IMR-90 (cell line): ENCODE results near the gene TRAP1. TPM values are rescaled to one million over a fixed set of nuclear protein-coding genes. Genes with fewer than 3 reads are reported as not detected.

ENCODE experiments used
- ATAC-seq: fragments of 200-7000 bp; cut with Tn5 transposase; 2 replicates; pipeline ENCODE4 v1.9.1; 2020; ENCODE audit warnings: low read depth, mild to moderate bottlenecking, moderate library complexity
- BruUV-seq: library from RNA; stranded (reverse); fragments of 400-500 nt; replicated peaks from 2 replicates; lab custom pipeline; 2021; lab: Mats Ljungman, UMichigan
- CTCF ChIA-PET: fragments of 300-600 bp; formaldehyde crosslinking; extraction: SDS; loops from one replicate; lab custom pipeline; 2021; ENCODE audit warnings: antibody characterized with exemption; lab: Yijun Ruan, JAX
- POLR2A ChIA-PET: fragments of 300-600 bp; sonication (Branson Sonifier 250); formaldehyde crosslinking; loops from one replicate; lab custom pipeline; 2022; ENCODE audit warnings: antibody characterized with exemption; ENCODE audit not compliant: unreplicated experiment; lab: Charles Lee
- DNase-seq: peaks from one replicate; pipeline ENCODE4 v3.0.0; 2013
- H2AFZ ChIP-seq: replicated peaks from 2 replicates; pipeline ENCODE3; 2013; ENCODE audit warnings: low read length, mild to moderate bottlenecking; ENCODE audit not compliant: poor library complexity
- H2AK5ac ChIP-seq: 2 replicates; pipeline ENCODE4 v1.6.1; 2013; ENCODE audit warnings: low read depth, low read length, inconsistent platforms
- H2AK9ac ChIP-seq: replicated peaks from 2 replicates; pipeline ENCODE3; 2013; ENCODE audit warnings: mild to moderate bottlenecking, low read depth, low read length, moderate library complexity; ENCODE audit not compliant: poor library complexity
- H2BK120ac ChIP-seq: 2 replicates; pipeline ENCODE4 v1.6.1; 2013; ENCODE audit warnings: low read depth, low read length, inconsistent platforms
- H2BK15ac ChIP-seq: 3 replicates; pipeline ENCODE4 v1.6.1; 2013; ENCODE audit warnings: low read depth, low read length, inconsistent platforms
- H2BK20ac ChIP-seq: 2 replicates; pipeline ENCODE4 v1.6.1; 2013; ENCODE audit warnings: low read depth, mild to moderate bottlenecking, inconsistent platforms, low read length, moderate library complexity
- H2BK5ac ChIP-seq: 2 replicates; pipeline ENCODE4 v1.6.1; 2013; ENCODE audit warnings: mild to moderate bottlenecking, low read depth, low read length, inconsistent platforms; ENCODE audit not compliant: poor library complexity, severe bottlenecking
- H3K14ac ChIP-seq: replicated peaks from 2 replicates; pipeline ENCODE4 v1.6.1; 2013; ENCODE audit warnings: low read depth, low read length, inconsistent platforms
- H3K18ac ChIP-seq: 2 replicates; pipeline ENCODE4 v1.6.1; 2013; ENCODE audit warnings: low read depth, low read length, control low read depth
- H3K23ac ChIP-seq: 2 replicates; pipeline ENCODE4 v1.6.1; 2013; ENCODE audit warnings: low read depth, low read length, inconsistent platforms
- H3K27ac ChIP-seq: 2 replicates; pipeline ENCODE4 v1.5.1; 2013; ENCODE audit warnings: mild to moderate bottlenecking, control low read depth, low read length; ENCODE audit not compliant: insufficient read depth
- H3K27me3 ChIP-seq: 2 replicates; pipeline ENCODE4 v1.6.1; 2013; ENCODE audit warnings: low read length; ENCODE audit not compliant: control insufficient read depth, insufficient read depth
- H3K36me3 ChIP-seq: 2 replicates; pipeline ENCODE4 v1.6.1; 2013; ENCODE audit warnings: low read length, mixed read lengths; ENCODE audit not compliant: control insufficient read depth, insufficient read depth
- H3K4ac ChIP-seq: 2 replicates; pipeline ENCODE4 v1.6.1; 2013; ENCODE audit warnings: low read depth, low read length, inconsistent platforms
- H3K4me1 ChIP-seq: 2 replicates; pipeline ENCODE4 v1.6.1; 2013; ENCODE audit warnings: low read length, mixed read lengths; ENCODE audit not compliant: control insufficient read depth, insufficient read depth
- H3K4me2 ChIP-seq: 2 replicates; pipeline ENCODE4 v1.6.1; 2013; ENCODE audit warnings: low read depth, mild to moderate bottlenecking, control low read depth, low read length, moderate library complexity
- H3K4me3 ChIP-seq: 2 replicates; pipeline ENCODE4 v1.5.1; 2013; ENCODE audit warnings: low read depth, mild to moderate bottlenecking, control low read depth, low read length, moderate library complexity; ENCODE audit not compliant: insufficient read depth
- H3K56ac ChIP-seq: 2 replicates; pipeline ENCODE4 v1.6.1; 2013; ENCODE audit warnings: low read length, inconsistent platforms; ENCODE audit not compliant: insufficient read depth; ENCODE audit errors: extremely low read depth
- H3K79me1 ChIP-seq, 2 experiments: 2 replicates each; pipeline ENCODE4 v1.6.1; 2013; ENCODE audit warnings: low read length in 2 of 2, inconsistent platforms in 1 of 2, low read depth in 1 of 2
- H3K9ac ChIP-seq: 2 replicates; pipeline ENCODE4 v1.6.1; 2013; ENCODE audit warnings: low read depth, low read length, control low read depth
- H3K9me1 ChIP-seq: 2 replicates; pipeline ENCODE4 v1.6.1; 2013; ENCODE audit warnings: low read length, inconsistent platforms; ENCODE audit not compliant: insufficient read depth
- H3K9me3 ChIP-seq: 2 replicates; pipeline ENCODE4 v1.6.1; 2013; ENCODE audit warnings: low read length; ENCODE audit not compliant: control insufficient read depth, insufficient read depth
- H4K20me1 ChIP-seq: 2 replicates; pipeline ENCODE4 v1.6.1; 2013; ENCODE audit warnings: low read length, inconsistent platforms; ENCODE audit not compliant: insufficient read depth
- H4K5ac ChIP-seq: 2 replicates; pipeline ENCODE4 v1.6.1; 2013; ENCODE audit warnings: mild to moderate bottlenecking, low read depth, low read length, control low read depth
- H4K8ac ChIP-seq, 2 experiments: 2 replicates each; pipeline ENCODE4 v1.6.1; 2013; ENCODE audit warnings: low read depth in 2 of 2, low read length in 2 of 2, control low read depth in 1 of 2, inconsistent platforms in 1 of 2
- H4K91ac ChIP-seq: 2 replicates; pipeline ENCODE4 v1.6.1; 2013; ENCODE audit warnings: low read depth, low read length, inconsistent platforms; ENCODE audit not compliant: insufficient read depth
- CEBPB ChIP-seq: IDR thresholded peaks from 2 replicates; pipeline ENCODE4 v1.6.1; 2012; ENCODE audit warnings: low read depth, low read length, improper control_type of control experiment
- CHD1 ChIP-seq: IDR thresholded peaks from 2 replicates; pipeline ENCODE4 v1.6.1; 2012; ENCODE audit warnings: low read depth, low read length, improper control_type of control experiment
- ELK1 ChIP-seq: fragments of 150-350 bp; IDR thresholded peaks from 2 replicates; pipeline ENCODE4 v1.6.1; 2016; ENCODE audit warnings: low read depth, mild to moderate bottlenecking, low read length, moderate library complexity, borderline replicate concordance
- MAFK ChIP-seq: IDR thresholded peaks from 2 replicates; pipeline ENCODE4 v1.6.1; 2012; ENCODE audit warnings: low read depth, low read length, improper control_type of control experiment
- MAZ ChIP-seq: IDR thresholded peaks from 2 replicates; pipeline ENCODE4 v1.6.1; 2012; ENCODE audit warnings: low read depth, mild to moderate bottlenecking, low read length, improper control_type of control experiment, moderate library complexity, borderline replicate concordance
- NFE2L2 ChIP-seq: fragments of 150-350 bp; IDR thresholded peaks from 2 replicates; pipeline ENCODE4 v1.6.1; 2016; ENCODE audit warnings: low read depth, mild to moderate bottlenecking, low read length
- RCOR1 ChIP-seq: IDR thresholded peaks from 2 replicates; pipeline ENCODE4 v1.6.1; 2012; ENCODE audit warnings: mild to moderate bottlenecking, low read length, improper control_type of control experiment; ENCODE audit not compliant: insufficient replicate concordance
- RFX5 ChIP-seq: IDR thresholded peaks from 2 replicates; pipeline ENCODE4 v1.8.0; 2012; ENCODE audit warnings: low read depth, mild to moderate bottlenecking, low read length, moderate library complexity
- SMC3 ChIP-seq: fragments of 150-350 bp; IDR thresholded peaks from 2 replicates; pipeline ENCODE4 v1.6.1; 2016; ENCODE audit warnings: low read depth, mild to moderate bottlenecking, antibody characterized with exemption, low read length, moderate library complexity
- WGBS, 2 experiments: methylation state at CpG; one replicate each; pipeline versions ENCODE4 v1.1.5 to v1.1.7; 2013; ENCODE audit warnings: missing lambda C conversion rate in 2 of 2; ENCODE audit not compliant: insufficient read length in 1 of 2; ENCODE audit errors: extremely low coverage in 2 of 2; 5-methylcytosine and 5-hydroxymethylcytosine counted together
- dilution Hi-C: fragments of 300-500 bp; cut with HindIII; formaldehyde crosslinking; loops from one replicate; pipeline ENCODE4 v1.14.3; 2018; ENCODE audit warnings: low sequenced_read_pairs; ENCODE audit not compliant: unreplicated experiment
- in situ Hi-C: fragments of 300-500 bp; cut with MboI; formaldehyde crosslinking; loops from 3 replicates; pipeline ENCODE4 v1.14.3; 2019; ENCODE audit warnings: low sequenced_read_pairs, inconsistent platforms, mixed read lengths
- intact Hi-C: fragments of 100-400 bp; cut with micrococcal nuclease; formaldehyde crosslinking; loops from 2 replicates; pipeline ENCODE4 v1.10.0; 2022
- polyA plus RNA-seq, 3 experiments: library from polyadenylated mRNA; depleted of rRNA; stranded (reverse); fragments of >200 nt; gene quantifications; 2 replicates each; pipeline ENCODE4 v1.2.3, GENCODE V29; 2012; ENCODE audit warnings: low replicate concordance in 1 of 3
- total RNA-seq: library from RNA; depleted of rRNA; stranded (reverse); fragments of >200 nt; gene quantifications from 2 replicates; pipeline ENCODE4 v1.2.3, GENCODE V29; 2012

The TRAP1 gene
- total and polyA plus RNA-seq, 2 of the 4 experiments (the other 2 are of a cell fraction): 139 to 145 TPM

DNA sequence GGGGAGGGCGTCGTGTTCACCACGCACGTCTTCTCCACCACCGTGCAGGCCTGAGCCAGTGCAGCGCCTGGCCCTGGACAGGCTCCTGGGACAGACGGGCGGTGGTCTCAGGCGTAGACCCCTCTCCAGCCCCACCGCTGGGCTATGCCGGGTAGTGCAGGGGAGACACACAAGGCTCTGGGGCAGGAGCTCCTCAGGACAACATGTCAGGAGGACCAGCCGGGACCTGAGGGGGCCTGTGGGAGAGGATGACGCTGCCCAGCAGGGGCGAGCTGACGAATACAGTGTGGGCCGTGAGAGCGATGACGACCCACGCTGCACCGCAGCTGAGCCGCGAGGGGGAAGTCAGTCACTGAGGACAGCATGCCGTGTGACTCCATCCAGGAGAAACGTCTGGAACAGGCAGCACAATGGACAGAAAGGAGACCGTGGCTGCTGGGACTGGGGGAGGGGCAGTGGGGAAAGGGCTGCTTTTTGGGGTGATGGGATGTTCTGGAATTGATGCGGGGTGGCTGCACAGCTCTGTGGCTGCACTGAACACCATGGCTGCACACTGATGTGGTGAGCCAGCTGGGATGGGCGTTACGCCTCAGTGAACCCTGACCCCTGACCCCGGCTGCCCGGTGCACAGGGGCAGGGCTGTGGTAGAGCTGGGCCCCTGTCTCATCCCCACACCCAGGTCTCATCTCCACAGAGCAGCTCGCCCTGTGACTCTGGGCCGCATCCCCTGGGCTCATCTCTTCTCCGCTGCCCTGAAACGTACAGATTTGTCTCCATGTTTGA, 42.6 kb downstream of the TRAP1 start:
- in situ Hi-C loops: no loop called here
- H3K18ac ChIP-seq: no peak overlapping the region
- no peak overlapping the region for H4K5ac ChIP-seq
- no peak overlapping the region for H2BK120ac ChIP-seq
- H2BK5ac ChIP-seq: no peak overlapping the region
- no peak overlapping the region for H2BK20ac ChIP-seq
- H4K20me1 ChIP-seq: no peaks in the 10 kb centered on the region
- no peak overlapping the region for H2AFZ ChIP-seq
- 0 out of 4 replicates have a peak, but pooled peaks cover 0 to 3% of the 10 kb centered on the region in 2 experiments for H3K79me1 ChIP-seq
- no peak overlapping the region for H3K14ac ChIP-seq
- no peak for TF ChIP-seq CEBPB
- no peak for TF ChIP-seq SMC3
- TF ChIP-seq NFE2L2: no peak
- no peak for TF ChIP-seq ELK1
- TF ChIP-seq MAZ: no peak
- TF ChIP-seq CHD1: no peak
- no peak for TF ChIP-seq RFX5
- TF ChIP-seq RCOR1: no peak
- TF ChIP-seq MAFK: no peak
- intact Hi-C loops: no loop called here
- H3K9me3 ChIP-seq: no peaks in the 10 kb centered on the region
- H2BK15ac ChIP-seq: no peak overlapping the region
- H3K4ac ChIP-seq: no peak overlapping the region
- no peak overlapping the region for H2AK9ac ChIP-seq
- ChIA-PET CTCF (interaction anchor here (0.9 kb wide), 1 partner anchor 27 kb away, joined by 3 read pairs; no protein-coding TSS in a partner anchor), POLR2A (no interaction called here)
- no peak overlapping the region for H3K56ac ChIP-seq
- no peak overlapping the region for H3K23ac ChIP-seq
- WGBS, 2 experiments: 87% methylated on average over 15 of the region's 34 CpGs; no CpG with 5 or more reads in 1 of the 2 experiments
- H3K36me3 ChIP-seq: peaks cover 51% of the 10 kb centered on the region
- BruUV-seq: no TSS peak
- H3K9me1 ChIP-seq: no peaks in the 10 kb centered on the region
- no peak overlapping the region for H3K9ac ChIP-seq
- DNase-seq: no peak
- no peak overlapping the region for H3K4me3 ChIP-seq
- no peak overlapping the region for H3K27ac ChIP-seq
- H3K4me1 ChIP-seq: no peaks in the 10 kb centered on the region
- ATAC-seq: no peak
- H2AK5ac ChIP-seq: no peak overlapping the region
- no peak overlapping the region for H3K4me2 ChIP-seq
- H4K8ac ChIP-seq: no peak overlapping the region
- dilution Hi-C loops: no loop called here
- no peak overlapping the region for H4K91ac ChIP-seq
- H3K27me3 ChIP-seq: no peaks in the 10 kb centered on the region
